HepG2 (cell line): Measurements from ENCODE around the gene IL1RAP. TPM values are rescaled to one million over a fixed set of nuclear protein-coding genes. Genes with fewer than 3 reads are reported as not detected.

ENCODE experiments used
- ATF1 ChIP-seq: IDR thresholded peaks from 2 replicates; pipeline ENCODE4 v1.6.1; 2016; ENCODE audit warnings: mild to moderate bottlenecking, control low read depth
- BORCS8-MEF2B ChIP-seq: sonication (generic); formaldehyde crosslinking; IDR thresholded peaks from 2 replicates; pipeline ENCODE4 v1.8.0; 2022; ENCODE audit warnings: mild to moderate bottlenecking, missing genetic modification reagents
- CREM ChIP-seq, 2 experiments: sonication (generic) in 1 of 2; formaldehyde crosslinking in 1 of 2; IDR thresholded peaks; 2 replicates each; pipeline versions ENCODE4 v1.4.0 to v1.6.1; 2016 to 2020; ENCODE audit warnings: antibody characterized with exemption in 1 of 2, mild to moderate bottlenecking in 1 of 2, missing genetic modification reagents in 1 of 2
- EP300 ChIP-seq, 3 experiments: sonication (generic) in 1 of 3; formaldehyde crosslinking in 1 of 3; IDR thresholded peaks; 2 replicates each; pipeline versions ENCODE4 v1.5.1 to v1.6.1; 2011 to 2020; ENCODE audit warnings: low read depth in 2 of 3, low read length in 2 of 3, borderline replicate concordance in 1 of 3, improper control_type of control experiment in 1 of 3, mild to moderate bottlenecking in 1 of 3, missing genetic modification reagents in 1 of 3, moderate library complexity in 1 of 3
- HNRNPK ChIP-seq: fragments of 200-400 bp; formaldehyde crosslinking; IDR thresholded peaks from 2 replicates; pipeline ENCODE4 v1.6.1; 2018; ENCODE audit warnings: low read length, low read depth, moderate library complexity, mild to moderate bottlenecking; ENCODE audit not compliant: poor library complexity, severe bottlenecking
- KLF15 ChIP-seq: sonication (generic); formaldehyde crosslinking; IDR thresholded peaks from 2 replicates; pipeline ENCODE4 v1.8.1; 2023; ENCODE audit warnings: borderline replicate concordance, mild to moderate bottlenecking, inconsistent platforms, missing genetic modification reagents, mixed read lengths
- MED8 ChIP-seq: sonication (generic); formaldehyde crosslinking; IDR thresholded peaks from 2 replicates; pipeline ENCODE4 v1.8.1; 2023; ENCODE audit warnings: mild to moderate bottlenecking, missing genetic modification reagents; ENCODE audit not compliant: insufficient replicate concordance
- MLLT10 ChIP-seq: sonication (generic); formaldehyde crosslinking; IDR thresholded peaks from 2 replicates; pipeline ENCODE4 v1.4.0; 2020; ENCODE audit warnings: missing genetic modification reagents
- MYNN ChIP-seq: sonication (generic); formaldehyde crosslinking; IDR thresholded peaks from 2 replicates; pipeline ENCODE4 v1.4.0; 2020; ENCODE audit warnings: mild to moderate bottlenecking, low read depth, missing genetic modification reagents
- NRL ChIP-seq: sonication (generic); formaldehyde crosslinking; IDR thresholded peaks from 2 replicates; pipeline ENCODE4 v1.5.0; 2020; ENCODE audit warnings: missing genetic modification reagents, mild to moderate bottlenecking, moderate library complexity, borderline replicate concordance
- PAXIP1 ChIP-seq: sonication (generic); formaldehyde crosslinking; conservative IDR thresholded peaks from 2 replicates; pipeline ENCODE4 v1.4.0; 2020; ENCODE audit warnings: mild to moderate bottlenecking, missing genetic modification reagents, moderate library complexity
- PRPF4 ChIP-seq: fragments of 200-400 bp; formaldehyde crosslinking; IDR thresholded peaks from 2 replicates; pipeline ENCODE4 v1.6.1; 2016; ENCODE audit warnings: low read length, low read depth; ENCODE audit not compliant: poor library complexity, severe bottlenecking
- RCOR2 ChIP-seq: IDR thresholded peaks from 2 replicates; pipeline ENCODE4 v1.6.1; 2016; ENCODE audit warnings: missing biosample characterization, missing genetic modification reagents
- SOX5 ChIP-seq: IDR thresholded peaks from 2 replicates; pipeline ENCODE4 v1.6.1; 2016; ENCODE audit warnings: borderline replicate concordance
- SSRP1 ChIP-seq: IDR thresholded peaks from 2 replicates; pipeline ENCODE4 v1.6.1; 2016; ENCODE audit warnings: control low read depth
- TARDBP ChIP-seq: sonication (generic); formaldehyde crosslinking; IDR thresholded peaks from 2 replicates; pipeline ENCODE4 v1.8.0; 2022; ENCODE audit warnings: mild to moderate bottlenecking, missing genetic modification reagents
- YEATS2 ChIP-seq: sonication (generic); formaldehyde crosslinking; IDR thresholded peaks from 2 replicates; pipeline ENCODE4 v1.4.0; 2020; ENCODE audit warnings: missing genetic modification reagents, borderline replicate concordance
- ZBTB20 ChIP-seq: sonication (generic); formaldehyde crosslinking; IDR thresholded peaks from 2 replicates; pipeline ENCODE4 v1.8.1; 2023; ENCODE audit warnings: missing genetic modification reagents, low read depth, mild to moderate bottlenecking, borderline replicate concordance
- ZNF230 ChIP-seq: sonication (generic); formaldehyde crosslinking; IDR thresholded peaks from 2 replicates; pipeline ENCODE4 v1.4.0; 2020; ENCODE audit warnings: mild to moderate bottlenecking, missing genetic modification reagents
- ZNF232 ChIP-seq: sonication (generic); formaldehyde crosslinking; IDR thresholded peaks from 2 replicates; pipeline ENCODE4 v1.4.0; 2020; ENCODE audit warnings: missing genetic modification reagents, borderline replicate concordance
- ZNF569 ChIP-seq: sonication (generic); formaldehyde crosslinking; IDR thresholded peaks from 2 replicates; pipeline ENCODE4 v1.5.0; 2020; ENCODE audit warnings: mild to moderate bottlenecking, missing genetic modification reagents, moderate library complexity, borderline replicate concordance
- ZNF737 ChIP-seq: sonication (generic); formaldehyde crosslinking; IDR thresholded peaks from 2 replicates; pipeline ENCODE4 v1.5.0; 2020; ENCODE audit warnings: missing genetic modification reagents, mild to moderate bottlenecking, borderline replicate concordance
- polyA plus RNA-seq, 8 experiments: library from polyadenylated mRNA; depleted of rRNA in 3 of 8; stranded (reverse) in 7 of 8; unstranded in 1 of 8; fragments of >200 nt; fragmentation: Illumina TruSeq in 4 of 8; extraction: Trizol in 4 of 8; gene quantifications; 2 replicates each; pipeline versions ENCODE4 v1.2.1 to v1.2.3, GENCODE V29; 2011 to 2016; ENCODE audit warnings: low read depth in 4 of 8, missing spikeins in 1 of 8, mixed read lengths in 1 of 8; ENCODE audit not compliant: insufficient read depth in 1 of 8
- total RNA-seq, 5 experiments: library from RNA; depleted of rRNA; stranded (reverse); fragments of >200 nt; fragmentation: Illumina TruSeq; extraction: Trizol; gene quantifications; 2 replicates each; pipeline ENCODE4 v1.2.3, GENCODE V29; 2016; ENCODE audit warnings: low read depth in 1 of 5
- TF ChIP-seq, protein P1 (sequence below): sonication (generic); formaldehyde crosslinking; IDR thresholded peaks from 2 replicates; pipeline ENCODE4 v1.4.0; 2020; ENCODE audit warnings: low read depth, mild to moderate bottlenecking, missing genetic modification reagents
- TF ChIP-seq, protein P2 (sequence below): sonication (generic); formaldehyde crosslinking; IDR thresholded peaks from 2 replicates; pipeline ENCODE4 v1.5.0; 2020; ENCODE audit warnings: missing genetic modification reagents

The IL1RAP gene
- total and polyA plus RNA-seq, 2 of the 13 experiments (the other 11 are each of a cell fraction or from before 2014, with no cell fraction given): 18.3 to 54.9 TPM

DNA sequence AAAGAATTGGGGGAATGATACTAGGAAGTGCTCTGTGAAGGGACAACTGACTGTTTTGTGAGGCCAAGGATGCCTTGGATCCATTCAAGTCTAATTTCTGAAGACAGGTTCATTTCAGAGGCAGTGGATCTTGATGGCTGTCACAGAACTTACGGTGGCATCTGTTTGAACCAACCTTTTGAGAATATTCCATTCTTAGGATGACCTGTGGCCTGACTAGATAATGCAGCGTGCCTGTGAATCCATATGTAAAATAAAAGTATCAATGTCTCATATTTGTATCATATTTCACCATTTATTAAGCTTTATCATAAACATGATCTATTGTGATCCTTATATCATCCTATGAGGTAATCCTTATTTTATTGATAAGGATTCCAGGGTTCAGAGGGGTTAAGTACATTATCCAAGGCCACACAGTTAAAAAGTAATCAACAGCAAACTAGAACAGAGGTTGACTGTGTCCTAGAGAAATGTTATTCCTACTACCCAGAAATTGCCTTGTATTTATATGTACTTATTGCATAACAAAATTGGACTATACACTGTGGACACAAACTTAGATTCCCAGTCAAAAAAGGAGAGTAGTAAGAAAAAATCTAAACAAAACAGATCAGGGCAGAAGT, 34.3 kb downstream of the IL1RAP start (continued):
- TF ChIP-seq ZNF569 (CRISPR knock-in tag) (0 out of 2 replicates have a peak, but pooled peaks have one; percentile 36), EP300 (IDR thresholded peaks at IDR 0.05; ENCODE audit: low read depth in 2 of 2, low read length in 2 of 2) (peak; percentile 61 to 97; a peak in 3 of 4 replicates), EP300 (CRISPR knock-in tag; IDR thresholded peaks at IDR 0.05; ENCODE audit: borderline replicate concordance) (peak; percentile 92), MED8 (no peak), ATF1 (CRISPR knock-in tag) (peak; percentile 63), RCOR2 (CRISPR knock-in tag) (peak; percentile 95), HNRNPK (no peak), PRPF4 (no peak), ZNF737 (CRISPR knock-in tag) (no peak), SOX5 (peak; percentile 91), ZNF230 (CRISPR knock-in tag) (no peak), MLLT10 (CRISPR knock-in tag) (no peak), KLF15 (CRISPR knock-in tag) (no peak), BORCS8-MEF2B (CRISPR knock-in tag) (no peak), NRL (CRISPR knock-in tag) (no peak), PAXIP1 (peak; percentile 97), ZNF232 (CRISPR knock-in tag) (no peak), YEATS2 (CRISPR knock-in tag) (peak; percentile 43; the same call in 1 of the 2 replicates), CREM (IDR thresholded peaks at IDR 0.05) (peak; percentile 87), CREM (CRISPR knock-in tag; IDR thresholded peaks at IDR 0.05) (no peak), SSRP1 (no peak), TARDBP (CRISPR knock-in tag) (peak; percentile 66; the same call in 1 of the 2 replicates), ZBTB20 (CRISPR knock-in tag) (peak; percentile 87; the same call in 1 of the 2 replicates), MYNN (CRISPR knock-in tag) (no peak)
- TF ChIP-seq, protein P1, sequence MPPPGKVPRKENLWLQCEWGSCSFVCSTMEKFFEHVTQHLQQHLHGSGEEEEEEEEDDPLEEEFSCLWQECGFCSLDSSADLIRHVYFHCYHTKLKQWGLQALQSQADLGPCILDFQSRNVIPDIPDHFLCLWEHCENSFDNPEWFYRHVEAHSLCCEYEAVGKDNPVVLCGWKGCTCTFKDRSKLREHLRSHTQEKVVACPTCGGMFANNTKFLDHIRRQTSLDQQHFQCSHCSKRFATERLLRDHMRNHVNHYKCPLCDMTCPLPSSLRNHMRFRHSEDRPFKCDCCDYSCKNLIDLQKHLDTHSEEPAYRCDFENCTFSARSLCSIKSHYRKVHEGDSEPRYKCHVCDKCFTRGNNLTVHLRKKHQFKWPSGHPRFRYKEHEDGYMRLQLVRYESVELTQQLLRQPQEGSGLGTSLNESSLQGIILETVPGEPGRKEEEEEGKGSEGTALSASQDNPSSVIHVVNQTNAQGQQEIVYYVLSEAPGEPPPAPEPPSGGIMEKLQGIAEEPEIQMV (CRISPR knock-in tag): no peak
- TF ChIP-seq, protein P2, sequence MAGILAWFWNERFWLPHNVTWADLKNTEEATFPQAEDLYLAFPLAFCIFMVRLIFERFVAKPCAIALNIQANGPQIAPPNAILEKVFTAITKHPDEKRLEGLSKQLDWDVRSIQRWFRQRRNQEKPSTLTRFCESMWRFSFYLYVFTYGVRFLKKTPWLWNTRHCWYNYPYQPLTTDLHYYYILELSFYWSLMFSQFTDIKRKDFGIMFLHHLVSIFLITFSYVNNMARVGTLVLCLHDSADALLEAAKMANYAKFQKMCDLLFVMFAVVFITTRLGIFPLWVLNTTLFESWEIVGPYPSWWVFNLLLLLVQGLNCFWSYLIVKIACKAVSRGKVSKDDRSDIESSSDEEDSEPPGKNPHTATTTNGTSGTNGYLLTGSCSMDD: no peak
